K562 (cell line): Measurements from ENCODE around the gene GYS1. TPM values are rescaled to one million over a fixed set of nuclear protein-coding genes. Genes with fewer than 3 reads are reported as not detected.
A peak's percentile ranks its signal among the peaks of the same experiment; 100 is the strongest.

Experiments
- ARHGAP35 ChIP-seq: fragments of 450-650 bp; IDR thresholded peaks from 2 replicates; pipeline ENCODE4 v1.6.1; 2018; ENCODE audit not compliant: partially characterized antibody
- CREB1 ChIP-seq, 2 experiments: sonication (generic) in 1 of 2; formaldehyde crosslinking in 1 of 2; IDR thresholded peaks; 2 replicates each; pipeline versions ENCODE4 v1.6.1 to v1.8.0; 2012 to 2022; ENCODE audit warnings: inconsistent platforms in 1 of 2, mild to moderate bottlenecking in 1 of 2, missing genetic modification reagents in 1 of 2, moderate library complexity in 1 of 2
- CREBBP ChIP-seq: IDR thresholded peaks from one replicate; pipeline ENCODE4 v1.6.1; 2012; ENCODE audit warnings: low read depth, mild to moderate bottlenecking, control low read depth, inconsistent platforms, low read length
- ELF1 ChIP-seq: fragments of 200-800 bp; sonication (Bioruptor generic); IDR thresholded peaks from 2 replicates; pipeline ENCODE4 v1.6.1; 2016; ENCODE audit warnings: missing genetic modification characterization, missing compliant biosample characterization
- FOXM1 ChIP-seq, 2 experiments: fragments of 450-650 bp in 1 of 2; sonication (generic) in 1 of 2; formaldehyde crosslinking in 1 of 2; IDR thresholded peaks; 2 replicates each; pipeline versions ENCODE4 v1.6.1 to v1.9.0; 2017 to 2022; ENCODE audit warnings: low read depth in 2 of 2, mild to moderate bottlenecking in 2 of 2, missing genetic modification reagents in 1 of 2, moderate library complexity in 1 of 2
- HMGN3 ChIP-seq: IDR thresholded peaks from 2 replicates; pipeline ENCODE4 v1.6.1; 2011; ENCODE audit warnings: borderline replicate concordance, low read depth, mild to moderate bottlenecking, mixed read lengths, low read length; ENCODE audit not compliant: insufficient read length; ENCODE audit errors: extremely low read depth
- IFI16 ChIP-seq: fragments of 250-450 bp; sonication (Bioruptor Pico); IDR thresholded peaks from 2 replicates; pipeline ENCODE4 v2.1.2; 2022; ENCODE audit warnings: mild to moderate bottlenecking, inconsistent platforms
- MTF1 ChIP-seq: fragments of 250-450 bp; sonication (Bioruptor Pico); IDR thresholded peaks from 2 replicates; pipeline ENCODE4 v1.9.0; 2021; ENCODE audit warnings: moderate library complexity, mild to moderate bottlenecking, inconsistent platforms, borderline replicate concordance
- NELFE ChIP-seq: IDR thresholded peaks from 2 replicates; pipeline ENCODE4 v1.6.1; 2011; ENCODE audit warnings: mild to moderate bottlenecking; ENCODE audit not compliant: insufficient read depth, insufficient read length
- NFATC3 ChIP-seq: fragments of 450-650 bp; IDR thresholded peaks from 2 replicates; pipeline ENCODE4 v1.6.1; 2017; ENCODE audit warnings: mild to moderate bottlenecking
- NR2C1 ChIP-seq, 2 experiments: fragments of 450-650 bp; IDR thresholded peaks; 2 replicates each; pipeline ENCODE4 v1.6.1; 2017; ENCODE audit warnings: mild to moderate bottlenecking in 2 of 2, antibody characterized with exemption in 1 of 2, inconsistent platforms in 1 of 2, missing compliant biosample characterization in 1 of 2, missing genetic modification characterization in 1 of 2
- PHB ChIP-seq: fragments of 250-450 bp; sonication (Bioruptor Pico); IDR thresholded peaks from 2 replicates; pipeline ENCODE4 v1.5.0; 2021
- POLR2G ChIP-seq: fragments of 200-400 bp; formaldehyde crosslinking; IDR thresholded peaks from 2 replicates; pipeline ENCODE4 v1.6.1; 2017; ENCODE audit warnings: low read depth, mild to moderate bottlenecking, antibody characterized with exemption, low read length, moderate library complexity
- RB1 ChIP-seq: fragments of 450-650 bp; IDR thresholded peaks from 2 replicates; pipeline ENCODE4 v1.6.1; 2017; ENCODE audit warnings: low read depth, mild to moderate bottlenecking
- SRSF1 ChIP-seq: fragments of 200-400 bp; formaldehyde crosslinking; IDR thresholded peaks from 2 replicates; pipeline ENCODE4 v1.6.1; 2017; ENCODE audit warnings: mild to moderate bottlenecking, low read depth, low read length, moderate library complexity
- TCF7L2 ChIP-seq: fragments of 150-350 bp; IDR thresholded peaks from 2 replicates; pipeline ENCODE4 v1.6.1; 2016; ENCODE audit warnings: low read depth, mild to moderate bottlenecking, low read length, moderate library complexity
- THRAP3 ChIP-seq: fragments of 450-650 bp; IDR thresholded peaks from 2 replicates; pipeline ENCODE4 v1.6.1; 2016; ENCODE audit warnings: mild to moderate bottlenecking, inconsistent platforms, borderline replicate concordance
- ZNF253 ChIP-seq: fragments of 250-450 bp; sonication (Bioruptor Pico); conservative IDR thresholded peaks from 2 replicates; pipeline ENCODE4 v1.6.1; 2021; ENCODE audit warnings: mild to moderate bottlenecking
- ZNF780A ChIP-seq: fragments of 250-450 bp; sonication (Bioruptor Pico); IDR thresholded peaks from 2 replicates; pipeline ENCODE4 v1.5.0; 2021; ENCODE audit warnings: mild to moderate bottlenecking
- polyA plus RNA-seq, 8 experiments: library from polyadenylated mRNA; depleted of rRNA in 4 of 8; stranded (reverse) in 5 of 8; unstranded in 3 of 8; fragments of >200 nt; fragmentation: Nextera tagmentation in 2 of 8; fragmentation: Illumina TruSeq in 1 of 8; extraction: Ambion mirVana in 2 of 8; extraction: Trizol in 1 of 8; gene quantifications; 2 replicates each; pipeline versions ENCODE4 v1.2.1 to v1.2.3, GENCODE V29; 2011 to 2014; ENCODE audit warnings: inconsistent platforms in 1 of 8, missing spikeins in 1 of 8
- total RNA-seq, 7 experiments: library from RNA; depleted of rRNA in 6 of 7; stranded (reverse); fragments of >200 nt in 6 of 7; fragmentation: Illumina TruSeq in 2 of 7; extraction: Trizol in 2 of 7; gene quantifications; 2 replicates each; pipeline versions ENCODE4 v1.2.1 to v1.2.3, GENCODE V29; 2011 to 2021; ENCODE audit warnings: low replicate concordance in 1 of 7
- TF ChIP-seq, protein P1 (sequence below), 2 experiments: fragments of 450-650 bp; formaldehyde crosslinking in 1 of 2; IDR thresholded peaks; 2 replicates each; pipeline versions ENCODE4 v1.4.0 to v1.6.1; 2014 to 2020; ENCODE audit warnings: mild to moderate bottlenecking in 2 of 2, borderline replicate concordance in 1 of 2, low read depth in 1 of 2

Gene GYS1
- total and polyA plus RNA-seq, 9 of the 15 experiments (the other 6 are each of a cell fraction or from before 2014, with no cell fraction given): 1.9 to 31.1 (median 15.2) TPM

DNA sequence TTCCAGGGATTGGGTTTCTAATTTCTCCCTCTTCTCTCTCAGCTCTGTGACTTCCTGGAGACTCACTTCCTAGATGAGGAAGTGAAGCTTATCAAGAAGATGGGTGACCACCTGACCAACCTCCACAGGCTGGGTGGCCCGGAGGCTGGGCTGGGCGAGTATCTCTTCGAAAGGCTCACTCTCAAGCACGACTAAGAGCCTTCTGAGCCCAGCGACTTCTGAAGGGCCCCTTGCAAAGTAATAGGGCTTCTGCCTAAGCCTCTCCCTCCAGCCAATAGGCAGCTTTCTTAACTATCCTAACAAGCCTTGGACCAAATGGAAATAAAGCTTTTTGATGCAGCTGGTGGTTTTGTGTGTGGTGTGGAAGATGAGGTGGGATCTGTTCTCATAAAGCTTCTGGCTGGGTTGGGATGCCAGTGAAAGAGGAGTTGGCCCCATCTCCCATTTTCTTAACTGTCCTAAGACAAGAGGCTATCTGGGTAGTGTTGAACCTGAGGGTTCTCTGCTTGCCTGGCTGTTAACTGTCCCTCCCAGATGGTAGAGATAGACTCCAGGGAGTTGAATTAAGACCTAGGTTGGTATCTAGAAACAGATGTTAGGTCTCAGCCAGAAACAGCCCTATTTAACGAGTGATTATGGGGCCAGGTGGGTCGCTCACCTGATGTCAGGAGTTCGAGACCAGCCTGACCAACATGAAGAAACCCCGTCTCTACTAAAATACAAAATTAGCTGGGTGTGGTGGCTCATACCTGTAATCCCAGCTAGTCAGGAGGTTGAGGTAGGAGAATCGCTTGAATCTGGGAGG, 26.4 kb downstream of the GYS1 start (continued):
- TF ChIP-seq MTF1 (CRISPR knock-in tag) (no peak), CREB1 (IDR thresholded peaks at IDR 0.05) (no peak; the same call in 1 of the 2 replicates), CREB1 (CRISPR knock-in tag; IDR thresholded peaks at IDR 0.05) (peak; percentile 14; the same call in 1 of the 2 replicates), PHB (CRISPR knock-in tag) (peak; percentile 90), FOXM1 (IDR thresholded peaks at IDR 0.05; ENCODE audit: low read depth) (no peak), FOXM1 (CRISPR knock-in tag; IDR thresholded peaks at IDR 0.05; ENCODE audit: low read depth) (no peak), POLR2G (no peak), ZNF780A (CRISPR knock-in tag) (0 out of 2 replicates have a peak, but pooled peaks have one; percentile 47), HMGN3 (no peak), ZNF253 (no peak), TCF7L2 (no peak), NFATC3 (peak; percentile 25; the same call in 1 of the 2 replicates), CREBBP (no peak), ELF1 (tag) (peak; percentile 59), IFI16 (CRISPR knock-in tag) (no peak), ARHGAP35 (peak; percentile 7), NELFE (no peak), THRAP3 (no peak), RB1 (peak; percentile 48; the same call in 1 of the 2 replicates), NR2C1 (IDR thresholded peaks at IDR 0.05) (no peak), NR2C1 (tag; IDR thresholded peaks at IDR 0.05) (no peak), SRSF1 (no peak)
- TF ChIP-seq, protein P1, sequence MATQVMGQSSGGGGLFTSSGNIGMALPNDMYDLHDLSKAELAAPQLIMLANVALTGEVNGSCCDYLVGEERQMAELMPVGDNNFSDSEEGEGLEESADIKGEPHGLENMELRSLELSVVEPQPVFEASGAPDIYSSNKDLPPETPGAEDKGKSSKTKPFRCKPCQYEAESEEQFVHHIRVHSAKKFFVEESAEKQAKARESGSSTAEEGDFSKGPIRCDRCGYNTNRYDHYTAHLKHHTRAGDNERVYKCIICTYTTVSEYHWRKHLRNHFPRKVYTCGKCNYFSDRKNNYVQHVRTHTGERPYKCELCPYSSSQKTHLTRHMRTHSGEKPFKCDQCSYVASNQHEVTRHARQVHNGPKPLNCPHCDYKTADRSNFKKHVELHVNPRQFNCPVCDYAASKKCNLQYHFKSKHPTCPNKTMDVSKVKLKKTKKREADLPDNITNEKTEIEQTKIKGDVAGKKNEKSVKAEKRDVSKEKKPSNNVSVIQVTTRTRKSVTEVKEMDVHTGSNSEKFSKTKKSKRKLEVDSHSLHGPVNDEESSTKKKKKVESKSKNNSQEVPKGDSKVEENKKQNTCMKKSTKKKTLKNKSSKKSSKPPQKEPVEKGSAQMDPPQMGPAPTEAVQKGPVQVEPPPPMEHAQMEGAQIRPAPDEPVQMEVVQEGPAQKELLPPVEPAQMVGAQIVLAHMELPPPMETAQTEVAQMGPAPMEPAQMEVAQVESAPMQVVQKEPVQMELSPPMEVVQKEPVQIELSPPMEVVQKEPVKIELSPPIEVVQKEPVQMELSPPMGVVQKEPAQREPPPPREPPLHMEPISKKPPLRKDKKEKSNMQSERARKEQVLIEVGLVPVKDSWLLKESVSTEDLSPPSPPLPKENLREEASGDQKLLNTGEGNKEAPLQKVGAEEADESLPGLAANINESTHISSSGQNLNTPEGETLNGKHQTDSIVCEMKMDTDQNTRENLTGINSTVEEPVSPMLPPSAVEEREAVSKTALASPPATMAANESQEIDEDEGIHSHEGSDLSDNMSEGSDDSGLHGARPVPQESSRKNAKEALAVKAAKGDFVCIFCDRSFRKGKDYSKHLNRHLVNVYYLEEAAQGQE (IDR thresholded peaks at IDR 0.05; ENCODE audit: borderline replicate concordance): no peak
- TF ChIP-seq, protein P1 (CRISPR knock-in tag; IDR thresholded peaks at IDR 0.05; ENCODE audit: low read depth): no peak
